Left ventricle myocardium superior (tissue), 1 donor: ENCODE measurements around the gene CPA4. TPM values are rescaled to one million over a fixed set of nuclear protein-coding genes. Genes with fewer than 3 reads are reported as not detected.
"Not testable (repeated sequence)": the region's sequence is repeated elsewhere in the genome, so short reads cannot be mapped to it uniquely, and the experiment has no call there.

Experiments used
- ATAC-seq: fragments of 200-7000 bp; cut with Tn5 transposase; one replicate; pipeline ENCODE4 v1.9.1; 2020; ENCODE audit warnings: mild to moderate bottlenecking, moderate library complexity
- DNase-seq: peaks from one replicate; pipeline ENCODE4 v3.0.0-alpha.2; 2020
- intact Hi-C: fragments of 100-400 bp; cut with micrococcal nuclease; formaldehyde crosslinking; loops from one replicate; pipeline ENCODE4 v1.11.0; 2022
- total RNA-seq: library from RNA; stranded (reverse); fragmentation: NEBNext Ultra II Directional; extraction: Animal tissue kit (Norgen Biotek cat#: 25700); gene quantifications from one replicate; pipeline ENCODE4 v1.2.1, GENCODE V29; 2021
- donor health status: DM: no; HTN: yes; CAD: no; lungs with severe emphysema.

Gene CPA4
- total RNA-seq, 1 donor from 2014 or later, result 0.77 TPM

DNA sequence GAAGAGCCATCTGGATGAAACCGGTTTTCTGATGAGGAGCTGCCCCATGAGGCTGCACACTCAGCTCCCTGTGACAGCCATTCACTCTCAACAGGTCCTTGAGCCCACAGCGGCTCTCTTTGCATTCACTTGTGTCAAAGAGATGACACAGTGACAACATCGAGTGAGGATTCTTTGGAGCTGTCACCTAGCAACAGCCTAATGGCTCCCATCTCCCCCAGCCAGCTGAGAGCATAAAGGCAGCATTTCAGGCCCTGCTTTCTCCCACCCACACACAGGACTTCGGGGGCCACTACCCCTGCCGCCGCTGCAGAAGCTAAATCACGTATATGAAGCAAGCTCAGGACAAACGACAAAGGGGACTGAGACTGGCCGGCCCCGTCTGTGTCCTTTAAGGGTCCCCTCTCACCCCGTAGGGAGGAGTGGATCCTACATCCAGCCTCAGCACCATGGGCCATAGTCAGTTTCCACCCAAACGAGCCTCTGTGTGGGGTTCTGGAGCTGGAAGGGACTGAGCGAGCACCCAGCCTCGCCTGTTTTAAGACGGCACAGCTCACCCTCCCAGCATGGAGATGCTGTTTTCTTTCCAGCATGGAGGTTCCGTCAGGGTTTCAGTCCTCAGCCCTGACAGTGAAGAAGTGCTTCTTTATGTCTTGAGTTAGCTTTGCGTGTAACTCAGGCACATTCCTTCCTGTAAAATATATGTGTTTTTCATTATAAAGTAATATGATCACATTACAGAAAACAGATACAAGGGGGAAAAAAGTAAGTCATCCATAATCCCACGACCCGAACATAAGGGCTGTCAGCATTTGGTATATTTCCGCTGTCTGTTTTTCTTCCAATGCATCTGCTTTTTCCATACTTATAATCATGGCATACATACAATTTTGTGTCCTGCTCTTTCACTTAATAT is 4.9 kb downstream of the CPA4 start:
- intact Hi-C loops, result no loop called here
- ATAC-seq (no peak), DNase-seq (no peak)

DNA sequence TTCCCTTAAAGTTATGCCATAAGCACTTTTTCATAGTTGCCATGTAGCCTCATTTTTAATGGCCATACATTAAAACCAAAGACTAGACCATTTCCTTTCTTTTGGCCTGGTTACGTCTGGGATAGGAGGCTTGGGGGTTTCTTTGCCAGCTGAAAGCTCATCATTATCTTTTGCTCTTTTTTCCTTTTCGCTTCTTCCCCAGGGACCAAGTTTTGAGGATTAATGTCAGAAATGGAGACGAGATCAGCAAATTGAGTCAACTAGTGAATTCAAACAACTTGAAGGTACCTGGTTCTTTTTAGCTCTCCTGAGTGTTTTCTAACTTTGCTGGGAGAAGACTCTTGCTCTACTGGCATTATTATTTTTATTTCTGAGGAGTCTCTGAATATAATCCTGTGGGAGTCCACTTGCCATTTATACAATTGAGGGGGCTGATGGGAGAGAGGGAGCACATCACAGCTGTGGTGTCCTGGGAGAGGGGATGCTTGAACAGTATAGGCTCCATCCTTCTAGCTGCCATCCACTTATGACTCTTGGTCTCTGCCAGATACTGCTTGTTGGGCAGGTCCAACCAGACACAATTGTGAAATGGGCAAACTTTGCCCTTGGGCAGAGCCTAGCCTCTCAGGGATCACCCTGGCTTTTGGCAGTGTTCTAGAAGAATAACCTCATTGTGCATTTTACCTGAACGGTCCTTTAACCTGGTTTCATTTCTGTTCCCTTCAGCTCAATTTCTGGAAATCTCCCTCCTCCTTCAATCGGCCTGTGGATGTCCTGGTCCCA is 5.8 kb downstream of the CPA4 start:
- no peak for ATAC-seq
- intact Hi-C loops, result no loop called here
- DNase-seq, result no peak

DNA sequence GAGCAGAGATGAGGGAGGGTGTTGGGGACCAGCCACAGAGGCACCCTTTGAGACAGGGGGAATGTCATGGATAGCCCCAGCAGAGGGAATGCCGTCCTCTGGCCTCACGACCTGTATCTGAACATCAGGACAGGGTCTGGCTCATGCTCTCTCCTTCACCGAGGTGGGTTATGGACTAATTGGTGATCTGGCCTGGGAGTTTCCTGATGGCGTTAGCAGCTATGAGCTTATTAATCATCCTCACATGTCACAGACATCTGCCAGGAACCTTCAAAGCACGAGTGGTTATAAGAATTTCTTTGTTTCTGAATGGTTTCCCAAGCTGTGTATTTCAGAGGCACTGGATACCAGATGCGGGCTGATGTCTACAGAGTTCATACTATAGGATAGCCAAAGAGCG is 6.9 kb downstream of the CPA4 start:
- intact Hi-C loops, result no loop called here
- DNase-seq, result no peak
- ATAC-seq, result no peak

DNA sequence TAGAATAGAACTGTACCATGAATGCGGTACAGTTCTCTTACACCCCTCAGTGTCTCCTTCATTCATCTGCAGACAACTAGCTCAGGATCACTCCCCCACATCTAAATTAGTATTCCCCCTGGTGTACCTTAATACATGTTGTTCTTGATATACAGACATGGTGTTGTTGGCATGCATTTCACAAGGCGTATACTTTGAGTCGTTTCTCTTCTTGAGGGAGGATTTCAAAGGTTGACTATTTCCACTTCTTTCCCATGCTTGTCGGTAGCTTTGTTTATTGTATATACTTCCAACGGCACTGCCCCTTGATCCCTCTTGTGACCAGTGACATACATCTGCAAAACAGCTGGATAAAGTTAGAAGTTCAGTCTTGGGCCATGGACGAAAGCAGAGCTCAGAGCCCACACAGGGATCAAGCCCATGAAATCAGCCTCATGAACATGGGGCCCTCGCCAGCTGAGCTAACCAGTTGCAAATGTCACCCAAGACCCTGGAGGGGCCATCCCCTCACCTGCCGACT is 8.6 kb downstream of the CPA4 start:
- DNase-seq (no peak), ATAC-seq (no peak)
- intact Hi-C loops, result no loop called here

DNA sequence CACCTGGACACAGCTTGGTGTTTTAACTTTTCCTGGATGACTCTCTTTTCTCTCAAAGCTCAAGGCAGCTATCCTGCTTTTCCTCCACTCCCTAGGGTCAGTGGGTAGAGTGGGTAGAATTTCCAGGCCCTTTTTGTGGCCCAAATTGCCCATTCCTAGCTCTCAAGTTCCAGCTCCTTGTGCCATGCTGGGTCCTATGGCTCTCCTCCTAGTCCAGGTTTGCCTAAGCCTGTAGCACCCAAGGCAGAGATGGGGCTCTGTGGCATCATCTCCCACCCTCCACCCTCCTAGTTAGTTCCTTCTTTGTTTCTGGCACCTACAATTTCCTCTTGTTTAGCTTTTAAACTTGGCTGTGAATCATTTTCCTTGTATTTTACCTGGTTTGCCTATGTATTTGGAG is 9.7 kb downstream of the CPA4 start:
- no peak for DNase-seq
- ATAC-seq, result no peak
- intact Hi-C loops, result no loop called here

DNA sequence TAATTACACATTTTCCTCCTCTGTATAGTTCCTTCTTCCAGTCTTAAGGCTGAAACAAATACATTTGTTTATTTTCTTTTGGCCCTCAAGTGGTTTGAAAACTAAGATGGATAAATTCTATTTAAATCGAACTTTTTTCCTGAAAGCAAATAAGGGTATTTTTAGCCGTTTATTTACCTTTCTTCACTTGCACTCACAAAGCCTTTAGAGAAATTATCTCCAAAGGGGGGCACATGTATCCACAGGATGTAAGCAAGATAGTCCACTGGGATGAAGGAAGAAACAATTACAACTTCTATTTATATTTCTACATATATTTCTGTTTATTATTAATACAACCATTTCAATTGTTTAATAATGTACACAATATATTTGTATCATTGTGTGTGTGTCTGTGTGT is 10.2 kb downstream of the CPA4 start:
- intact Hi-C loops, result no loop called here
- no peak for ATAC-seq

GRCh38 chr7:130303551-130303950 is 10.6 kb downstream of the CPA4 start:
- DNase-seq, result no peak
- intact Hi-C loops, result no loop called here
- no peak for ATAC-seq

More for the DNA sequence above, 10.2 kb downstream of the CPA4 start:
- DNase-seq, result no peak

GRCh38 chr7:130303982-130304381 is 11.0 kb downstream of the CPA4 start:
- intact Hi-C loops, result no loop called here

DNA sequence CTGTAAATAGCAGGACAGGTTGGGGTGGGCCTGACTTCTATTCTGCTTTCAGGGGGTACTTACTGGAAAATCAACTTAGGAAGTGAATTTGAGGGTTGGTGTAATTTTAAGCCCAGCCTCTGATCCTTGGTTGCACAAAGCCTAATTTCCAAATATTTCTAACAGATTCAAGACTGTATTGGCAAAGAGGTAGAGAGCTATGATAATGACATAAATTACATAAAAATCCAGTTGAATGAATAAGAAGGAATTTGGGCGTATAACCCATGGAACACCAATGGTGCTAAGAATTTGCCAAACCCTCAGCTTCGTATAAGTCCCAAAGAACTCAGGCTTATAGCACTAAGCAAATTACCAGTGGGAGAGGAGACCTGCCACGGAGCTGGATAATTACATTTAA is 11.9 kb downstream of the CPA4 start:
- intact Hi-C loops, result no loop called here
- DNase-seq (no peak), ATAC-seq (no peak)

More at GRCh38 chr7:130303982-130304381, 11.0 kb downstream of the CPA4 start:
- no peak for DNase-seq
- no peak for ATAC-seq

GRCh38 chr7:130305433-130306042 is 12.6 kb downstream of the CPA4 start:
- DNase-seq (no peak), ATAC-seq (no peak)
- intact Hi-C loops, result no loop called here

- no peak for DNase-seq
- ATAC-seq, result no peak
- intact Hi-C loops, result no loop called here
Observed at GRCh38 chr7:130309986-130310385, 17.0 kb downstream of the CPA4 start.

GRCh38 chr7:130314305-130314704 is 21.3 kb downstream of the CPA4 start:
- intact Hi-C loops, result no loop called here
- DNase-seq (no peak), ATAC-seq (no peak)

DNA sequence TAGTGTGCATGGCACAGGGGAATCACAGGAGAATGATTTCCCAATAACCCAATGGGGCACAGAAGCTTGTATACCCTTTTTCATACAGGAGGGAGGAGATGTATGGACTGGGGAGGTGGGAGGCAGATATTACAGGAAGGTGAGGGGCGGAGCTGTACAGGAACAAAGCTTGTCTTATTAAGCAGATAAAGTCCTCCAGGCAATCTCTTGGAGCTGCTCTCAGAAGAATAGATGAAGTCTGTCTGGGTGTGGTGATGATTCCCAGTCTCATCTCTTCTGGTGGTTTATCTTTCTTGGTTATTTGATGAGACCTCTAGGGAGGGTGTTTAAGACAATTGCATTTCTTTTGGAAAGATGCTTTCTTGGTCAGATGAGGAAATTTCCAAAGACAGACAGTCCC is 26.6 kb downstream of the CPA4 start:
- ATAC-seq (no peak), DNase-seq (no peak)
- intact Hi-C loops, result no loop called here

GRCh38 chr7:130321542-130322229 is 28.7 kb downstream of the CPA4 start:
- intact Hi-C loops, ATAC-seq: not testable (repeated sequence)

GRCh38 chr7:130322615-130323014 is 29.7 kb downstream of the CPA4 start:
- intact Hi-C loops, result no loop called here
- no peak for ATAC-seq
- no peak for DNase-seq

More at GRCh38 chr7:130321542-130322229, 28.7 kb downstream of the CPA4 start:
- not testable (repeated sequence) for DNase-seq

DNA sequence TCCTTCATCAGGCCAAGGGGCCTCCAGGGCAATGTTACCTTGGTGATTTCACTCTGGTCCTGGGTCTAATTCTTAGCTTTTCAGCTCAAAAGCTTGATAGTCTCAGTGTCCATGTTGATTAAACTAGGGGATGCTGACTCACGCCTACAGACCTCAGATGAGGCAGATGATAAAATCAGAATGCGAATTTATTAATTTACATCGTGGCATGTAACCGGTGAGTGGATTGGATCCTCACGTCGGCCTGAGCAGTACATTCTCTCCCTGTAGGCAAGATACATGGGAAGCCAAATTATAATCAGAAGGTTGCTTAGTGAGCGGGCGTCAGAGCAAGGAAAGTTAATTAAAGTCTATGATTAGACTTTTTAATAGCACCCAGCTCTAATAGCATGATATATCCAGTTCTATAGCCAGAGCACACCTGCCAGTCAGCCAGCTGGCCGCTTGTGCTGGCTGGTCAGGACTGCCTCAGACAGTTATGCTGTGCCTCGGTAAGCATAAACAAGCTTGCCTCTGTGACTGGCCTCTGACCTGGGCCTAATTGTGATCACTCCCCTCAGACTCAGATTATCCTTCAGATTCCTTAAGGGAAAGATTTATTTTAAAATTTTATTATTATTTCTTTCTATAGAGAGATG is 31.5 kb downstream of the CPA4 start:
- DNase-seq (no peak), ATAC-seq (no peak)
- intact Hi-C loops, result no loop called here

DNA sequence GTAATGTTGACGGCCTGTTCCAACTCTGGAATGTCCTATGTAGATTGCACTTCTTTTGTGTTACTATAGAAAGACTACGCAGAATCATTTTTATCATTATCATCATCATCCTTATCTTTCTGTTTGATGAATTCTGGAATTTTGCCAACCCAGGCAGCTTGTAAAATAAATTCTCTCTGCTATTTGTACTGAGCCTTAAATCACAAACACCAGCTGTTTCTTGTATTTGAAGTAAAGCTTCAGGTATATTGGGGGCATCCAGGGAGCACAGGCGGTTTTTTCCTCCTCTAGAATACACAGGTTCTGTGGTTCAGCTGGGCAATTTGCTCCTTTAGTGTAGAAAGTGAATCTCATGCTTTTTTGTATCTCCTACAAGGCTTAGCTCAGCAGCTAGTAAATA is 36.7 kb downstream of the CPA4 start:
- no peak for ATAC-seq
- DNase-seq, result no peak
- intact Hi-C loops, result no loop called here

DNA sequence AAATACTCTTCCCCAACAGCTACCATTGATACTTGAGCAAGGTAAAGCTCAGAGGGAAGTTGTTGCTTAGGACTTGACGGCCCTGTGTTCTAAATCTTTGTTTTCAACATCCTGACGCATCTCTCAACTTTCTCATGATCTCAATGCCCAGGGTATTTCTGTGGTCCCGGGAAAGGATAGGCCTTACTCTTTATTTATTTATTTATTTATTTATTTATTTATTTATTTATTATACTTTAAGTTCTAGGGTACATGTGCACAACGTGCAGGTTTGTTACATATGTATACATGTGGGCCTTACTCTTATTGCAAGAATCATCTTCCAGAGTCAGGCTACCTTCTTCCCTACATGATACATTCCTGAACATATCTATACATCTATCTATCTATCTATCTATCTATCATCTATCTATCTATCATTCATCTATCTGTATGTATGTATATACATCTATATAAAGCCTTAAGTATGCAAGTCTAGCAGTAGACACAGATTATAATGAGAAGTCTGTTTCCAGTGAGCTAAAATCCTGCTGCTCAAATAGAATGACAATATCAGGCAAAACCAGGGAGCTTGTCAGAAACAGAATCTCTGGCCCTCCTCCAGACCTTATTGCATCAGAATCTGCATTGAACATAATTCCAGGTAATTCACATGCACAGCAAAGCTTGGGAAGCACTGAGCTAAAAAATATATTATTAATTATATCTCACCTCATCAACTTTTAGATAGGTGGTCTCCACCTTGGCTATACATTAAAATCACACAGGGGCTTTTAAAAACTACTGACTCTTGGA is 39.5 kb downstream of the CPA4 start:
- DNase-seq, result no peak
- intact Hi-C loops, result no loop called here
- no peak for ATAC-seq
